ENCODE measurements around the gene TYMP. TPM values are rescaled to one million over a fixed set of nuclear protein-coding genes. Genes with fewer than 3 reads are reported as not detected.

The TYMP gene
- total and polyA plus RNA-seq, 2 donors: 9.5 to 84.1 TPM

DNA sequence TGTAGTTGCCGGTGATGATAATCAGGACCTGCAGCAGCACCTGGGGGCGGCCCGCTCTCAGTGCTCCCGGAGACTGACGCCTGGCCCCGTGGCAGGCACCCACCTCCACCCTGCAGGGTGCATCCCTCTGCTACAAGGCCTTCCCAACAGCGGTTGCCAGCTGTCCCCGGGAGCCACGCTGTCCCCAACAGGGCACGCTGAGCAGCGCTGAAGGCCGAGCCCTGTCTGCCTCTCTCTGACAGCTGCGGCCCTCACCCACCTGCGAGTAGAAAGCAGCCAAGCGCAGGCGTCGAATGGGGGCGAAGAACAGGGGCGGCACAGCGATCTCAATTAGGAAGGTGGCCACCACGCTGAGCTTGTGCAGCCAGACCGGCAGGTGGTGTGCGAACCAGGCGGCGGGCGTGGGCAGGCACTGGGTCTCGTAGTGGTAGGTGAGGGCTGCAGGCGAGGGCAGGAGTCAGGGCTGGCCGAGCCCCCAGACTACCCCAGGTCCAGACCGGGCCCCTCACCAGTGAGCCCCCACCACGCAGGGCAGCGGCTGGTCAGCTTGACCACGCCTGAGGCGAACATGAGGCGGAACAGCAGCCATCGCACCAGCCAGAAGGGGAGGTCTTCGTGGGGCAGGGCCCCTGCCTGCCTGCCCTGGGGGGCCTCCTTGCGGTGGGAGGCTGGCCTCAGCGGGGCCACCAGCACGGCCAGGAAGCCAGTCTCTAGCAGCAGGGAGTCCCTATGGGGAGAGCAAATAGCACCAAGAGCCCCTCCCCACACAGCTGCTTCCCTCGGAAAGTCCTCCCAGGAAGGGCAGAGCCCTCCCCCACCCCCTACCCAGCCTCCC lies 23.8 kb downstream of the TYMP start:
- DNase-seq (ENCODE audit: extremely low spot score): no peak
- peak overlapping the region; percentile 78 for H3K4me3 ChIP-seq (ENCODE audit: low read depth, low read length)
- 87% methylated on average over 41 of the region's 41 CpGs for WGBS
- no peak overlapping the region for H3K27ac ChIP-seq (ENCODE audit: low read depth)
- H3K36me3 ChIP-seq (ENCODE audit: insufficient read depth): peaks cover 9% of the 10 kb centered on the region
- H3K4me1 ChIP-seq (ENCODE audit: insufficient read depth): no peaks in the 10 kb centered on the region

DNA sequence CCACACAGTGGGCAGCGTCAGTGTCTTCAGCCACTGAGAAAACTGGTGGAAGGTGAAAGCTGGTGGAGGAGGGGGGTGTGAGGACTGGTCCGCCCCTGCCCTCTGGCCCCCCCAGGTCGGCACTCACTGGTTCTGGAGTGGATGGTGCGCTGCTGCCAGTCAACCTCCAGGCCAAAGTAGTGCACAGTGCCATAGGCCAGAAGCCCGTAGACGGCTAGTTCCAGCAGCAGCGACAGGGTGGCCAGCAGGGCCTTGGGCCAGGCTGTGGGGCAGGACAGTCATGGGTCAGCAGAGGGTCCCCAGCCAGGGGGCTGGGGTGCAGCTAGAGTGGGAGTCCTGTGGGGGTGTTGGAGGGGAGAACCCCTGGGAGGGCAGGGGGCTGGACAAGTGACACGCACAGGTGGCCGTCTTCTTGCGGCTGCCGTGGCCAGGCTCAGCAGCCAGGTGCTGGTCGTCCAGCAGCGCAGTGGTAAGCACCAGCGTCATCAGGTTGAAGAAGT lies 24.5 kb downstream of the TYMP start:
- Histone ChIP-seq H3K36me3 (ENCODE audit: insufficient read depth) (peaks cover 9% of the 10 kb centered on the region), H3K27ac (ENCODE audit: low read depth) (no peak overlapping the region), H3K4me1 (ENCODE audit: insufficient read depth) (no peaks in the 10 kb centered on the region), H3K4me3 (ENCODE audit: low read depth, low read length) (no peak overlapping the region)
- 91% methylated on average over 14 of the region's 14 CpGs for WGBS
- DNase-seq (ENCODE audit: extremely low spot score): no peak

DNA sequence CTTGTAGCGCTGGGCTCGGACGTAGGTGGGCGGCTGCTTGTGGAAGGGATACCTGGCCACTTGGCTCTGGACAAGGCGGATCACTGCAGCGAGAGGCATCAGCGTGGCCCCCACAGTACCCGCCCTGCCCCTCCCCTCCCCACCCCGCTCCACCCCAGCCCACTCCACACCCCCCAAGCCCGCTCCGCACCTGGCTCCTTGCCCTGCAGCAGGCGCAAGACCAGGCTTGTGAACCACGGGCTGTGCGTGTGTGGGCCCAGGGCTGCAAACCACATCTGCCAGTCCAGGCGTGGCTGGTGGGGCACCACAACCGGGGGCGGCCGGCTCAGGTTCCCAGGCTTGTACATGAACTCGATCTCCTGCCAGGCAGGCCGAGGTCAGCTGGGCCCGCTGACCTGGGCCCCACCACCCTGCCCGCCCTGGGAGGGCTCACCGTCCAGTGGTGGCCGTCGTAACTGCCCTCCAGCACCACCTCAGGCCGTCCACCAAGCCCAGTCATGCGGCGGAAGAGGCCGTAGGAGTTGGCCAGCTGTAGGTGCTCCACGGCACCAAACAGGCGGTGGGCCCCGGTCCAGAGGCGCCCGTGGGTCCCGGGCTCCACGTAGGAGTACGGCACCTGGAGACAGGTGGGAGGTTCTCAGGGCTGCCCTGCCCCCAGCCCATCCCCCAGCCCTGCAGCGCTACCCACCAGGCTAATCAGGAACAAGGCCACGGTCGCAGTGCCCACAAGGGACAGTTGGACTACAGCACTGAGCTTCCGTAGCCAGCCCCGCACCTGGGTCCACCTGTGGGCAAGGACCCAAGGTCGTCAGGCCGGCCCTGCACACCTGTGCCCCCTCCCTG lies 25.2 kb downstream of the TYMP start:
- Histone ChIP-seq H3K27ac (ENCODE audit: low read depth) (no peak overlapping the region), H3K4me1 (ENCODE audit: insufficient read depth) (no peaks in the 10 kb centered on the region), H3K36me3 (ENCODE audit: insufficient read depth) (peaks cover 9% of the 10 kb centered on the region), H3K4me3 (ENCODE audit: low read depth, low read length) (no peak overlapping the region)
- WGBS: 89% methylated on average over 44 of the region's 44 CpGs
- no peak for DNase-seq (ENCODE audit: extremely low spot score)

DNA sequence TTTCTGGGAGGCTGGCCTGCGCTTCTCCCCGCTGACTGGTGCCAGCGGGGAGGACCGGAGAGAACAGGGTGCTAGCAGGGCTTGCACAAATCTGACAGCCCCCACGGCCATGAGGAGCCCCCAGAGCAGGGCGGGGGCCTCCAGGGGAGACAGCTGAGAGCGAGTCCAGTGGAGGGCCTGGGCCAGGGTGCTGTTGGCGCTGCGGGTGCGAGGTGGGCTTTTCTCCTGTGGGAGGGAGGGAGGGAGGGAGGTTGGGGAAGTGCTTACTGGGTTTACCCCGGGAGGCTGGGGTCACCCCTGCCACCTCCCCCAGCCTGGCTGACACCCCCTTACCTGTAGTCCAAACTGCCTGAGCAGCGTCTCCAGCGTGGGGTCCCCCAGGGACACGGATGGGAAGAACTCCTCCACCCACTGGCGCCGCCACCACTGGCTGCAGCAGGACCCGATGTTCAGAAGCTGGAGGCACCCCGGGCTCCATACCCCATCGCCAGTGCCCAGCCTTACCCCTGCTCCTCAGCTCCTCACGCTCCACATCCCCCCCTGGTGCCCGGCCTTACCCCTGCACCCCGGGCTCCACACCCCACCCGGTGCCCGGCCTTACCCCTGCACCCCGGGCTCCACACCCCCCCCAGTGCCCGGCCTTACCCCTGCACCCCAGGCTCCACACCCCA lies 26.2 kb downstream of the TYMP start:
- H3K4me3 ChIP-seq (ENCODE audit: low read depth, low read length): no peak overlapping the region
- no peaks in the 10 kb centered on the region for H3K4me1 ChIP-seq (ENCODE audit: insufficient read depth)
- no peak for DNase-seq (ENCODE audit: extremely low spot score)
- peaks cover 9% of the 10 kb centered on the region for H3K36me3 ChIP-seq (ENCODE audit: insufficient read depth)
- WGBS: 86% methylated on average over 26 of the region's 26 CpGs
- H3K27ac ChIP-seq (ENCODE audit: low read depth): no peak overlapping the region

DNA sequence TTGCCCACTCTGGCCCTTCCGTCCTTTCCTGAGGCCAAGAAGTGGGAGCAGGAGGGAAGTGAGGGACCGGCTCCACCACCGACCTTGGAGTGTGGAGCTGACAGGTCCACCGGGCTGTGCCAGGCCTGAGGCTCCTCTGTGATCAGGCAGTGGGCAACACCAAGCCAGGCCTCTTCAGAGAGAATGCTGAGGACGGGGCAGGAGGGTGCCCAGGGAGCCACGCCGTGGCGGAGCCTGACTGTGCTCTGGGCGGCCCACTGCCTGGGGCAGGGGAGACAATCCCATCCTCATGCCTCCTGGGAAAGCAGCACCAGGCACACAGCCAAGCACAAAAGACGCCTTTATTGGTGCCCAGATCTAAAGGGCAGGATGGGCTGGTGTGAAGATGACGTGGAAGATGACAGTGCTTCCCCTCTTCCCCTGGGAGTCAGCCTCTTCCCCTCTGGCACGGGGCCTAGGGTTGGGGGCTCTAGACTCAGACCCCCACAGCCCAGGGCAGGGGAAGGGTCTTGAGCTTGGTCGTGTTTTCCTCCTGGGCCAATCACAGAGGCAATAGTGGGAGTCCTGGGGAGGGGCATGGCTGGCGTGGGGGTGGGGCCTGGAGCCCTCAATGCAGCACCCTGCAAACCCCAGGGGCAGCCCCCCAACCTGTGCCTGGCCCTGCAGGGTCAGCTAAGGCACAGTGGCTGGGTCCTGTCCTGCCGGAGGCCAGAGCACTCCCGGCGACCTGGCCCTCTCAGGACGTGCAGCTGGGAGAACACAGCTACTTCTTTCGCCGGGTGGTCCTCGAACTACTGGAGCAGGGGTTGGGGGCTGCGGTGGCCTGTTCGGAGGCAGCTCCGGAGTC lies 27.0 kb downstream of the TYMP start:
- Histone ChIP-seq H3K27ac (ENCODE audit: low read depth) (no peak overlapping the region), H3K36me3 (ENCODE audit: insufficient read depth) (peaks cover 9% of the 10 kb centered on the region), H3K4me1 (ENCODE audit: insufficient read depth) (peaks cover 1% of the 10 kb centered on the region), H3K4me3 (ENCODE audit: low read depth, low read length) (no peak overlapping the region)
- 79% methylated on average over 24 of the region's 24 CpGs for WGBS
- DNase-seq (ENCODE audit: extremely low spot score): no peak

DNA sequence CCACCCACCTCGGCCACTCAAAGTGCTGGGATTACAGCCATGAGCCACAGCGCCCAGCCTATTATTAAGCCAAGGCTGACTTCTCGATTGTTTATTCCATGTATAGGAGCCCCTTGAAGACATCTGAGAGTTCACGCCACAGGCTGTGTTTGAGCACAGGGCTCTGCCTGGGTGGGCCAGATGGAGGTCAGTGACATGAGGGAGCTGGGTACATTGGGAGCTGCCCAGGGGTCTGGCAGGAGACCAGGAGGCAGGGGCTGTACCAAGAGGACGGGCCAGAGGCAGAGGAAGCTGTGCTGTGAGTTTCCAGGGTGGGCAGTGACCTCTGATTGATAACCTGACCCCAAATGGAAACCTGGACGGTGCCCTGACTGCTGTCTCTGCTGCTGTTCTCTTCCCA lies 27.7 kb downstream of the TYMP start:
- H3K36me3 ChIP-seq (ENCODE audit: insufficient read depth): peaks cover 9% of the 10 kb centered on the region
- H3K4me3 ChIP-seq (ENCODE audit: low read depth, low read length): no peak overlapping the region
- no peak for DNase-seq (ENCODE audit: extremely low spot score)
- no peak overlapping the region for H3K27ac ChIP-seq (ENCODE audit: low read depth)
- peaks cover 1% of the 10 kb centered on the region for H3K4me1 ChIP-seq (ENCODE audit: insufficient read depth)
- 75% methylated on average over 6 of the region's 6 CpGs for WGBS

DNA sequence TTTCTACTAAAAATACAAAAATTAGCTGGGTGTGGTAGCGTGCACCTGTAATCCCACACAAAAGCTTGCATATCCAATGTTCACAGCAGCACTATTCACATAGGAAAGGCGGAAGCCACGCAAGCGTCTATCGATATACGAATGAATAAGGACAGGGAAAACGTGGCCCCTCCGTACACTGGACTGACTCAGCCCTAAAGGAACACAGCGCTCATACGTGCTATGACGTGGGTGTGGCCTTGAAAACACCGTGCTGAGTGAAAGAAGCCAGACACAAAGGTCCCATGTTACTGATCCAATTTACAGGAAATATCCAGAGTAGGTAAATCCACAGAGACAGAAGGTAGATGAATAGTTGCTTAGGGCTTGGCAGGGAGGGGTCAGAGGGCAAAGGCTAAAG lies 29.4 kb downstream of the TYMP start:
- Histone ChIP-seq H3K4me3 (ENCODE audit: low read depth, low read length) (no peak overlapping the region), H3K36me3 (ENCODE audit: insufficient read depth) (peaks cover 8% of the 10 kb centered on the region), H3K27ac (ENCODE audit: low read depth) (no peak overlapping the region), H3K4me1 (ENCODE audit: insufficient read depth) (peaks cover 1% of the 10 kb centered on the region)
- no peak for DNase-seq (ENCODE audit: extremely low spot score)
- 87% methylated on average over 12 of the region's 12 CpGs for WGBS

DNA sequence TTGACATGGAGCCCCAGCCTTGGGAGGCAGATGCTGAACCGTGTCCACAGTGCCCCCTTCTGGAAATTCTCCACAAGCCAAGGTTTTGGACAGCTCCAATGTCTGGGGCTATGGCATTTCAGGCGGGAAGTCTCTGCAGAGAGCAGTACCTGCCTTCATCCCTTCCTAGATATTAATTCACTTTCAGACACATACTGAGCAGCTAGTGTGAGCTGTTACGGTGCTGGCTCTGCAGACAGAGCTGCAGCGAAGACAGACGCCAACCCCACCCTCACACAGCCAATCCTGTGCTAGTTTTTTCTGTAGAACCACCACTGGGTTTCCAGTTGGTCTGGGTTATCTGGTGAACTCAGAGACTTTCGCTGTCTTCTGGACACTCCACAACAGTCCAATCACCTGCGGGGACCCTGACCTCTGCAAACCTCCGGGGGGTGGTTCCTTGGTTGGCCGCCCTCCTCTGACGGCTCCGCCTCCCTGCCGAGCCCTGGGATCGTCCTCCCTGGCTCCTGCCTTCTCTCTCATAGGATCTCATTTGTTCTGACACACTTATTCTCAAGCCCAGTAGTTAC lies 31.4 kb downstream of the TYMP start:
- Histone ChIP-seq H3K36me3 (ENCODE audit: insufficient read depth) (peaks cover 2% of the 10 kb centered on the region), H3K4me3 (ENCODE audit: low read depth, low read length) (no peak overlapping the region), H3K4me1 (ENCODE audit: insufficient read depth) (peaks cover 1% of the 10 kb centered on the region), H3K27ac (ENCODE audit: low read depth) (no peak overlapping the region)
- 12% methylated on average over 13 of the region's 13 CpGs for WGBS
- no peak for DNase-seq (ENCODE audit: extremely low spot score)

DNA sequence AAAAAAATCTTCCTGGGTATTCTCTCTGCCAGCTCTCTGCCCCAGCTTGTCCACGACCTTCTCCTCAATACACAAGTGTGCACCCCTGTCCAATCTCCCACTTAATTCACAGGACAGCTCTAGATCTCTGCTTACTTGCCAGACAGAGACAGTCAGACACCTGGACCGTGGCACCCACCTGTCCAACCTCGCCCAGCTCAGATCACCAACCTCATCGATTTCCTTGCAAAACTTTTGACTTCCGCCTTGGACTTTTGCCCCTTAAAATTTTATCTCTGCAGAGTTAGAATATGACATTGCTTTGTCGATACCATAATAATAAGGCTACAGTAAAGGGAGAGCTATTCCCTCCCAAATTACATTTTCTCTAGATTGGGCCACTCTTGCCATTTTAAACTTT lies 32.7 kb downstream of the TYMP start:
- no peaks in the 10 kb centered on the region for H3K36me3 ChIP-seq (ENCODE audit: insufficient read depth)
- H3K4me3 ChIP-seq (ENCODE audit: low read depth, low read length): no peak overlapping the region
- no peak overlapping the region for H3K27ac ChIP-seq (ENCODE audit: low read depth)
- H3K4me1 ChIP-seq (ENCODE audit: insufficient read depth): peaks cover 1% of the 10 kb centered on the region
- 83% methylated on average over 6 of the region's 6 CpGs for WGBS
- DNase-seq (ENCODE audit: extremely low spot score): no peak

DNA sequence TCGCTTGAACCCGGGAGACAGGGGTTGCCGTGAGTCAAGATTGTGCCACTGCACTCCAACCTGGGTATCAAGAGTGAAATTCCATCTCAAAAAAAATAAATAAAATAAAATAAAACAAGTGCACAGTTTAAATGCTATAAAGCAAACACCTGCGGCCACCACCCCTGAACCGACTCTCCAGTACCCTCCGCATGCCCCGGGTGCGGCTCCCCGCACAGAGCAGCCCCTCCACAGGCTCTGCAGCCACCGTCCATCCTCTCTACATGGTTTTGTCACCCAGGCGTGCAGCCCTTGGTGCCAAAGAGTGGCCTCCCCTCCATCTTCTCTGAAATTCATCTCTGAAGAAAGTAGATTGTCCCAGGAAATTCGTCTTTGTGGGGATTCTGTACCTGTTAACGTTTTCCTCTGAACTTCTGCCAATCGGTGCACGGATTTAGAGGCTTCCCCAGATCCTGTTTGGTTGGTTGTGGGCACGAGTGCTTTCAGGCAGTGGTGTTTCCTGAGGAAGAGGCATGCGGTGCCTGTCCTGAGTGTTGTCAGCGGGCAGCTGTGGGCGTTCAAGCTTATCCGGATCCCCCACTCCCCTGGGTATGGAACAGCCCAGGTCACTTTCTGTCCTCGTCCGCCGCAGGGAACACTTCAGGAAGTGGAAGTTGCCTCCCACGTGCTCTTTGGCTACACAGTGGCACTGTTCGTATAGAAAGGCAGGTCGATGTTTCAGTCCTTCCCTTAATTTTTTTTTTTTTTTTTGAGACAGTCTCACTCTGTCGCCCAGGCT lies 39.1 kb downstream of the TYMP start:
- 69% methylated on average over 27 of the region's 27 CpGs for WGBS
- no peak for DNase-seq (ENCODE audit: extremely low spot score)

DNA sequence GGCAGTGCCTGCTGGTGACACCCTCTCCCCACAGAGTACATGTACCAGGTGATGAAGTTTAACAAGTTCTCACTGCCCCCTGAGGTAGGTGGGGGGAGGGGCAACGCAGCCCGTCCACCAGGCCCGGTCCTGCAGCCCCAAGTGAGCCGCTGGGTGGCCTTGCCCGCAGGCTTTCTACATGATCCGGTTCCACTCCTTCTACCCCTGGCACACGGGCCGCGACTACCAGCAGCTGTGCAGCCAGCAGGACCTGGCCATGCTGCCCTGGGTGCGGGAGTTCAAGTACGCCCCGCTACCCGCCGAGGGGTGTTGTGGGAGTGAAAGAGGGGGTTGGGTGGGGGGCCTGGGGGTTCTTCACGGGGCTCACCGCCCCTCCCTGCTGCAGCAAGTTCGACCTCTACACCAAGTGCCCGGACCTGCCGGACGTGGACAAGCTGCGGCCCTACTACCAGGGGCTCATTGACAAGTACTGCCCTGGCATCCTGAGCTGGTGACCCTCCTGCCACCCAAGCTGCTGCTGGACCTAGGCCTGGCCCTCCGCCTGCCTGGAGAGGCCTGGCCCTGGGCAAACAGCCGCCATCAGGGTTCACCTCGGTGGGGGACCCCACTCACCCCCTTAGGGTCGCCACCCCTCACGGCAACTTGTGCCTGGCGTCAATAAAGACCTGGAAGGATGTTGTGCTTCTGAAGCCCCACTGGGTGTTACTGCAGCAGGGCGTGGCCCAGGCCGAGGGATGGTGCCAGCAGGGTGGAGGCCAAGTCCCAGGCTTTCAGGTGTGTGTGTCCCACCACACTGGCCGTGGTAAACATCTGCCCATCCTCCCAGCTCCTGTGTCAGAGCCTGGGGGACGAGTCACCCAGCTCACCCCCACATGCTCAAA lies 40.2 kb downstream of the TYMP start:
- WGBS: 76% methylated on average over 31 of the region's 31 CpGs
- no peak overlapping the region for H3K4me3 ChIP-seq (ENCODE audit: low read depth, low read length)

More for the DNA sequence above, 39.1 kb downstream of the TYMP start:
- Histone ChIP-seq H3K4me3 (ENCODE audit: low read depth, low read length) (no peak overlapping the region), H3K27ac (ENCODE audit: low read depth) (no peak overlapping the region), H3K4me1 (ENCODE audit: insufficient read depth) (no peaks in the 10 kb centered on the region), H3K36me3 (ENCODE audit: insufficient read depth) (no peaks in the 10 kb centered on the region)

More for the DNA sequence above, 40.2 kb downstream of the TYMP start:
- no peaks in the 10 kb centered on the region for H3K4me1 ChIP-seq (ENCODE audit: insufficient read depth)
- no peak overlapping the region for H3K27ac ChIP-seq (ENCODE audit: low read depth)
- no peaks in the 10 kb centered on the region for H3K36me3 ChIP-seq (ENCODE audit: insufficient read depth)
- no peak for DNase-seq (ENCODE audit: extremely low spot score)

Measured in urinary bladder (tissue), 4 donors.